Medulla oblongata (tissue), 1 donor: ENCODE measurements around the gene PLOD2.
"Not testable (repeated sequence)": the region's sequence is repeated elsewhere in the genome, so short reads cannot be mapped to it uniquely, and the experiment has no call there.

Source experiments
- DNase-seq: peaks from one replicate; pipeline ENCODE4 v3.0.0-alpha.2; 2015; ENCODE audit errors: extremely low spot score

PLOD2 gene

DNA sequence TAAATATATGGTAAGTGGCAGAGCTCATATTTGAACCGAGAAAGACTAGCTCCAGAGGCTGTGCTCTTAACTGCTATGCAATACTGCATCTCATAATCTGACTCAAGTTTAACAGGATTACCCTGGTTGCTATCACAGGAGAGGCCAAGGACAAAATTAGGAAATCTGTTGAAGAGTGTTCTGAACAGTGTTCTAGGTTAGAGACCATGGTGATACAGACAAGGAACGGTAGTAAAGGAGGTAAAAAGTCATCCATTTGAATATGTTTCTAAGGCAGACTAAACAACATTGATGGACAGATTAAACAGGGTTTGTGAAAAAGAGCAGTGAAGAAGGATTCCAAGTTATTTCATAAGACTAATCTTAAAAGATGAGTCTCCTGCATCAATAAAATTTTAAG lies 22.1 kb downstream of the PLOD2 start:
- DNase-seq, result no peak

GRCh38 chr3:146136647-146137046 lies 24.3 kb downstream of the PLOD2 start:
- no peak for DNase-seq

GRCh38 chr3:146134348-146135117 lies 26.5 kb downstream of the PLOD2 start:
- no peak for DNase-seq

- DNase-seq, result no peak
Measured at GRCh38 chr3:146133441-146133840, 27.5 kb downstream of the PLOD2 start.

DNA sequence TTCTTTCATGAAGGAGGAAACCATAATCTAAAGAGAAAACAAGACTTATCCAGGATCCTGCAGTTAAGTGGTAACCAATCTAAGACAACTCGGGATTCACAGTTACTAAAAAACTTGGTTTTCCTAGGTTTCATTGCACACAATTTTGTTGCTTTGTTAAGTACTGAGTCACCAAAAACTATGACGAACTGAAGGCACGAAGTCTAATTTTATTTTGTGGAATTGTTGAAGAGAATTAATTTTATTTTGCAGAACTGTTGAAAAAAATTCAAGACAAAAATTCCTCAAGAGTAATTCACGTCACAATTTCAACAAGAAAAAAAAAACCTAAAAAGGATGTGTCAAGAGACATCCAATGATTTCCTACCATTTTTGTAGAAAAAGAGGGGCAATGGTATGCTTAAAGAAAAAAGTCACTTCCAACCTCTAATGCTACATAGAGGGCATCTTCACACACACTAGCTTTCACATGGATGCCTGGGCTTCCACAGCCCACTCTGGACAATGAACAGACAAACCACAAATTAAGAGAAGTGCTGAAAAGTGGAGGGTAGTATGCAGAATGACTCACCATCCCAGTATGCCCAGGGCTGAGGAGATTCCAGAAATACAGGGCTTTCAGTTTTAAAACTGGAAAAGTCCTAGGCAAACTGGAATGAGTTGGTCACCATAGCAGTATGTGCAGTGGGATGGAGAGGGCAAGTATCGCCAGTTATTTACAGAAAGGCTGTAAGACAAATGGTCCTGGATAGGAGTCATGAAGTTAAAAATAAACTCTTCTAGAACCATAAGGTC lies 29.2 kb downstream of the PLOD2 start:
- no peak for DNase-seq

DNA sequence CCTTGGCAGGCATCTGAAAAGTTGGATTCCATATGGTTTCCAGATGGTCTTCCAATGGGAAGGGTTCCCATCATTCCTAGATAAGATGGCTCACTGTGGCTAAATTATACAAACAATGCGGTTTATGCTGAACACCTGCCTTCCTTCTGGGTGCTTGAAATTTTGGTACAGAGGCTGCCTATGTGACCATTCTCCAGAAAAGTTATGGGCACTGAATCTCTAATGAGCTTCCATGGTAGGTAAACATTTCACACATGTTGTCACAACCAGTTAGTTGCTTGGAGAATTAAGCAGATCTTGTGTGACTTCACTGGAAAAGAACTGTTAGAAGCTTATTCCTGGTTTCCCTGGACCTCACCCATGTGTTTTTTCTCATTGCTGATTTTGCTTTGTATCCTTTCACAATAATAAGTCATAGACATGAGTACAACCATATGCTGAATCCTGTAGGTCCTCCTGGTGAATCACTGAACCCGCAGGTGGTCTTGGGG lies 30.1 kb downstream of the PLOD2 start:
- no peak for DNase-seq

DNA sequence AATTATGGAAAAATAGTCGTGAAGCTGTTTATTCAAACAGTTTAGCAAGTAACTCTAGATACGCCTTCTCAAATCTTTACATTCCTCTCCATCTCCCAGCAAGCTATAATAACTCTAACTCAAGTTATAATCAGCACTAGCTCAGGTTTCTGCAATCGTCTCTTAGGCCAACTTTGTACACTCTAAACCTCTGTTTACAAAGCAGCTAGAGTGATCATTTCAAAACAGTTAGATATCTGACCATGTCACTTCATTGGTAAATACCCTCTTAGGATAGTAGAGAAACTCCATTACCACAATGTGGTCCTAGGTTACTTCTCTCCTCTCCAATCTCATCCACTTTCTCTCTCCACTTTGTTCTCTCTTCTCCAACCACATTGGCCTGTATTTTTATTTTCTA lies 31.2 kb downstream of the PLOD2 start:
- no peak for DNase-seq

DNA sequence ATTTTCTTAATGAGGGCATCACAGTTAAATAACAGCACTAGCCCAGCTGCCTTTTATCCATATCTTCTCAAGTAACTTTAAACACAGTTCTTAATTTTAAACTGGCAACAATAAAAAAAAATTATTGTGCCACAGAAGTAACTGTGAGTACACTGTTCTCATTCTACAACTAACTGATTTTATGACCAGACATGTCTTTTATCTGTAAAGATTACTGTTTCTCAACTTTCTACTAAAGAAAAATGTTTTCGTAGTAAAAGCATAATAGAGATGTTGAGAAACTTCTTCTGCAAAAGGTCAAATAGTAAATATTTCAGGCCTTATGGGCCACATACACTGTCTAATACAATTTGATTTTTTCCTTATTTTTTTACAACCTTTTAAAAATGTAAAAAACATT lies 32.0 kb downstream of the PLOD2 start:
- DNase-seq, result no peak

DNA sequence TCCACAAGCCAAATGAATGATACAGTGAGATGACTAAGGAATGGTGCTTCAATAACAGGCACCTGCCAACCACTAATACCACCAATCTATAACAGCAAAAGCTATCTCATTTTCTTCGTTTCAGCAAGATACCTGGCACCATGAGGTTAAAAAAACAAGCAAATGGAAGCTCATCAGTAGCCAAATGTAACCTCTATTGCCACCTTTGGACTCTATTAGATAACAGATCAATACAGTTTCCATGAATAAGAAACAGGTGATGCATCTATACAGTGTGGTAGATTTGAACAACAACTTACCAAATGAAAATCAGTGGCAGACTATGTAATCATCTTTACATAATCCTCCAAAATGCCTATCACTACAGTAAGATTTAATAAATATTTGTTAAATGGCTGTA lies 32.8 kb downstream of the PLOD2 start:
- no peak for DNase-seq

DNA sequence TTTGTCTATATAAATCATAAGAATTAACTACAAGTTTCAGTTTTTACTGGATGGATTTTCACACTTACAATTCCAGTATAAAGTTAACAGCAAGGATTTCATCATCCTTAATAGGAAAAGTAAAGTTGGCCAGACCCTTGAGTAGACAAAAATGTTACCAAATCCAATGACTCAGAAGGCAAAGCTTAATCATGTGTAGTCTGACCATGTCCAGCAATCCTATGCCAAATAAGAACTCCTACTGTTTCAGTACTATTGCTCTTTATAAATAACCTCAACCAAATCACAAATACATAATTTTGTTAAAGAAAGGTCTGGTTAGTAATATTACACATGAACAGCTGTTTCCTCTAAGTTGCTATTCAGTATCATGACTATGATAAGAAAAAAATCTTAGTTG lies 35.0 kb downstream of the PLOD2 start:
- no peak for DNase-seq

DNA sequence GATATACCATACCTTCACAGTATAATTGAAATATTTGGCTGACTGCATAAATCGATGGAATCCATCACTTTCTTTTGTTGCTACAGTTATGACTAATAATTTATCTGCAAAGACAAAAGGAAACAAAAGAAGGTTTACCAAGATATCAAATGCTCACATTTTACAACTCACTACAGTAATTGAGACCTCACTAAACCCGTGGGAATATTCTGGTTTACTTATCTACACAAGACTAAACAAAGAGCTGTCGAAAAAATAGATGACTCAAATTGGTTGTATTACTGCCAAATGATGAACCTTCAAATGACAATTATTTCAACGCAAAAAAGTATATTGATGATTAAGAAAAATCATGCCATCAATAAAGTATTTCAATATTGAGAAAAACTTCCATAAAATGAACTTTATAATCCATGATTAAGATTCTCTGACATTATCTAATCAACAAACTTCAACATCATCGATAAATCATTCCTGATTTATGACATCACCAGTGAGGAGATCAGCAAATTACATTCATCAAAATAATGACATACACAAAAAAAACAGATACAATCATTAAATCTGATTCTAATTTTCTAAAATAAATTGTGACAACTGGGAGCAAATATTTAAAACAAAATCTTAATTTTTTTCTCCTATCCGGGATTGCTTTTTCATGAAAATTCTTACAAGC lies 36.7 kb downstream of the PLOD2 start:
- no peak for DNase-seq

GRCh38 chr3:146117406-146118285 lies 43.3 kb downstream of the PLOD2 start:
- DNase-seq, result peak; percentile 31

DNA sequence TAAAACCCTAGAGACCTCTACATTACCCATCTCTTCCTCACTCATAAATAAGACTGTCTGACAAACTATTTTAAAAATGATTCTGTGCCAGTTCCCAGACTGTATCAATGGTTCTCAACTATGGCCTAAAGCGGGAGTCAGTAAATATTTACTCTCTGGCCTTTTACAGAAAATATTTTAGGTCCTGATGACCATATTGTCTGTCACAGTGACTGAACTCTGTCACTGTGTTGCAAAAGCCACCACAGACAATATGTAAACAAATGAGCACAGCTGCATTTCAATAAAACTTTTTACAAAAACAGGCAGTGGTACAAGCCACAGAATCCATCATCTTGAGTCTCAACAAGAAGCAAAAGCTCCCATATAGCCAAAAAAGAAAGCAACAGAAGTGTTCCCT lies 45.4 kb downstream of the PLOD2 start:
- no peak for DNase-seq

- not testable (repeated sequence) for DNase-seq
Measured at GRCh38 chr3:146113804-146114203, 47.2 kb downstream of the PLOD2 start.

GRCh38 chr3:146111337-146111736 lies 49.6 kb downstream of the PLOD2 start:
- DNase-seq, result no peak

DNA sequence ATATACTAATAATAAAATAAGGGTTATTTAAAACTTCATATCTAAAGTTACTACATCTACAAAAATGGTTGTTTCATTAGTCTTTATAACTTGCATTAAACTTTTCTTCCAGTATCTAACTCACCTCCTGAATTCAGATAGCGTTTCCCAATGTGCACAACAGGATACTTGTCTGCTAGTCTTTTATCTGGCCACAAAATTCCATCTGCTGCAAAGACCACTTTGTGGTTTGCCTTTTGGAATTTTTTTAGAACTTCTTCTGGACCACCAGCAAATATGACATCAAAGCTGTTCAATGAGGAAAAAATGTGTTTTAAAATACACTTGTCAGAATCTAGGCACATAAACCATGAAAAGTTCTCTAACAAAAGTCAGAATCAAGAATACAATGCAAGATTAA lies 50.8 kb downstream of the PLOD2 start:
- no peak for DNase-seq

DNA sequence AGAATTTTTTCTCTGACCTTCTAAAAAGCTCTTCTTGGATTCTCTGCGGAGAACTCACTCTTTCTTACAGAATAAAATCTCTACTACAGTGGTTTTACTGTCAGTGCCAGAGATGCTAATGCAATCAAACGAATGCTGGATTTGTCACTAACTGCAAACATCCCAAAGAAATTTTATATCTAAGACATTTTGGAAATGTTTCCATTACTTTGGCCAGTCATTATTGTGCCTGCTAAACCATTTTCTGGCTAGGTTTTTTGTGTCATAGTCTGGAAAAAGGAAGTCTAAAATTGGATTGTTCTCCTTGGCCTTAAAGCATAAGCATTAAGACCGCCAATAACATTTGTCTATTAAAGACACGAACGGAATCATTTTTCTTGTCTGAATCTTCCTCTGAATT lies 54.0 kb downstream of the PLOD2 start:
- DNase-seq, result no peak

DNA sequence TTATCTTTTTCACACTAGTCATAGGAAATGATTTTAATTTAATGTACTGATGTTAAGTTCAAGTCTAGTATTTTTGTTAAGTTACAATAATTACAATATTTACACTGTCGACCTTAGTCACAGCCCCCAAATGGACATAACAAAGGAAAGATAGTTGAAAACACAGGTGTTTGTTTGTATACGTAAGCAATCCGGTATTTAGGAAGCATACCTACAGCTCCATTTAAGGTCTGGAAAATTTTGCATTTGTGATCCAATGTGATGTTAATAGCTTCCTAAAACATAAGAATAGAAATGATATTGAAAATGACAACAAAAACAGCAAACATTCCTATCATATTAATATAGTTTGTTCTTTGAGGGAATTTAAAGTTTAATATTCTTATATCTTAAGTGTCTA lies 56.9 kb downstream of the PLOD2 start:
- DNase-seq, result no peak

GRCh38 chr3:146102885-146103284 lies 58.1 kb downstream of the PLOD2 start:
- DNase-seq, result no peak

DNA sequence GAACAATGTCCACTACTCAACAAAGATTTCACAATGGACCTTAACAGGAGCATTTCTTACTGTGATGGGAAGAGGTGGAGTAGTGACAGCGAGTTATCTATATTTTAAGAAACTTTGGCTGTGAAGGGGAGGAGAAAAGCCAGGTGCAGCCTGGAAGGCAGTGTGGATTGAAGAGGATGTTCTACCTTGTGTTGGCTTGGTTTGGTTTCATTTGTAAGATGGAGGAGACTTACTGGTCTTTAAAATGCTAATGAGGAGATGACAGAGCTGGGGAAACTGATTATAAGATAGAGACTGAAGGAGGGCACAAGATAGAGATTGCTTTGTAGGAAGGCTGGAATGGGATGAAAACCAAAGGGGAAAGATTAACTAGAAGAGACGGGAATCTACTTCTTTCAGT lies 59.4 kb downstream of the PLOD2 start:
- DNase-seq, result no peak

GRCh38 chr3:146100825-146101444 lies 60.0 kb downstream of the PLOD2 start:
- DNase-seq, result no peak
